ENCODE results near the gene SREBF2.

SREBF2 gene

DNA sequence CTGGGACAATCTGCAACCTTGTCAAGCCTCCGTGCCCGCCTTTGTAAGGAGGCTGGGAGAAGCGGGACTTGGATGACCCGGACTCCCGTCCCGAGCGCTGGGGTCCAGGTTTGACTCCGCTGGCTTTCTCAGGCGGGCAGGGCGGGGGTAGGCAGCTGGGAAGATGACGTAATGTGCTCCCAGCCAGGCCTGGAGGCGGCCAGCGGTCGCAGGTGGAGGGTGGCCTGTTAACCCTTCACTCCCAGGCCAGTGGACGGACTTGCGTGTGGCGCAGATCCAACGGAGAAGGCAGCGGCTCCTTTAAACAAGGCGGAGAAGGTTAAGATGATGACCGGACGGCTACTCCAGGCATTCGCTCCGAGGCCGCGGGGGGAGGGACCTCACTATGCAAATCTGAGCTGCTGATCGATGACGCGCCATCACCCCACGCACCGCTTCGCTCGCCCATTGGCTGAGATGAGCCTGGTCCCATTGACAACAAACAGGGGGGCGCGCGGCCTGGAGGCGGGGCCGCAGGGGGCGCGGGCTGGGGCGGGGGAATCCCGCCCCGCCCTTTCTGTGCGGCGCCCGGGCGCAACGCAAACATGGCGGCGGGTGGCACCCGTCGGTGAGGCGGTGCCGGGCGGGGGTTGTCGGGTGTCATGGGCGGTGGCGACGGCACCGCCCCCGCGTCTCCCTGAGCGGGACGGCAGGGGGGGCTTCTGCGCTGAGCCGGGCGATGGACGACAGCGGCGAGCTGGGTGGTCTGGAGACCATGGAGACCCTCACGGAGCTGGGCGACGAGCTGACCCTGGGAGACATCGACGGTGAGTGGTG, at the start of gene SREBF2:
Gene SREBF2, plus strand, starts transcription at position 553 of the 816 bp plus-strand sequence. Its CDS starts 166 bp downstream, at position 719.
- TF ChIP-seq, protein P1, sequence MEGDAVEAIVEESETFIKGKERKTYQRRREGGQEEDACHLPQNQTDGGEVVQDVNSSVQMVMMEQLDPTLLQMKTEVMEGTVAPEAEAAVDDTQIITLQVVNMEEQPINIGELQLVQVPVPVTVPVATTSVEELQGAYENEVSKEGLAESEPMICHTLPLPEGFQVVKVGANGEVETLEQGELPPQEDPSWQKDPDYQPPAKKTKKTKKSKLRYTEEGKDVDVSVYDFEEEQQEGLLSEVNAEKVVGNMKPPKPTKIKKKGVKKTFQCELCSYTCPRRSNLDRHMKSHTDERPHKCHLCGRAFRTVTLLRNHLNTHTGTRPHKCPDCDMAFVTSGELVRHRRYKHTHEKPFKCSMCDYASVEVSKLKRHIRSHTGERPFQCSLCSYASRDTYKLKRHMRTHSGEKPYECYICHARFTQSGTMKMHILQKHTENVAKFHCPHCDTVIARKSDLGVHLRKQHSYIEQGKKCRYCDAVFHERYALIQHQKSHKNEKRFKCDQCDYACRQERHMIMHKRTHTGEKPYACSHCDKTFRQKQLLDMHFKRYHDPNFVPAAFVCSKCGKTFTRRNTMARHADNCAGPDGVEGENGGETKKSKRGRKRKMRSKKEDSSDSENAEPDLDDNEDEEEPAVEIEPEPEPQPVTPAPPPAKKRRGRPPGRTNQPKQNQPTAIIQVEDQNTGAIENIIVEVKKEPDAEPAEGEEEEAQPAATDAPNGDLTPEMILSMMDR (IDR thresholded peaks at IDR 0.05; ENCODE audit: insufficient read depth, missing control alignments) = no peak
- DNase-seq (ENCODE audit: insufficient read length, low spot score) (peak; percentile 57), FAIRE-seq (no peak)

DNA sequence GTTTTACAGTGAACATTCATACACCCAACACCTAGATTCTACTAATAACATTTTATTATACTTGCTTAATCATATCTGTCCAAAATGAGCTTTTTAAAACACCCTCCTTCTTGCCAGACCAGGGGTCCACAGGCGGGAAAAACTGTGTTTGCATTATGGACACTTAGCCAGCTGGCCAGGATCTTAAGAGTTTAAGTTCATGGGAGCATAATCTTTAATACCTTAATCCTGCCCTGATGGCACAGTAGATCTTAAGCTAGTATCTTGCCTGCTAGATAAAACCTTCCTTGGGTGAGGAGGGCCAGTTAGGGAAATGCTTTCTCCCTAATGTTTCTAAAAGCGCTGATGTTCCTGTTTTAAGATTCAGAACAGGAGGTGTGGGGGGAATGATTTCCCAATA, 45.6 kb upstream of the SREBF2 start:
- TF ChIP-seq, protein P1 (IDR thresholded peaks at IDR 0.05; ENCODE audit: insufficient read depth, missing control alignments) = no peak
- DNase-seq (ENCODE audit: insufficient read length, low spot score) (no peak), FAIRE-seq (no peak)

DNA sequence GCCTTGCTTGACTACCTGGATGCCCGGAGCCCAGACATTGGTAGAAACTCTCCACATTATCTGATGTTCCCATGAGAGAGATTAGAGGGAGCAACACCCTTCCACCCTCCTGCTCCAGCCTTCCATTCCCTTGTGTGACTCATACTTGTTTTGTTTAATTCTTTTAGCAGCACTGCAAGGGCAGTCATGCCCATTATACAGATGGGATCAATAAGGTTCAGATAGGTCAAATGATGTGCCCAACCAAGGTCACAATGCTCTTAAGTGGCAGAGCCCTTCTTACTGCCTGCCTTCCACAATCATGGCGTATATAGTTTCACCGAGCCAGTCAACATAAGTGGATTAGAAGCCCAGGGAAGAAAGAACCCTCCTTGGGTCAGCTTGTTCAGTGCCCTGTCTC, 39.0 kb upstream of the SREBF2 start:
- DNase-seq (ENCODE audit: insufficient read length, low spot score) (no peak), FAIRE-seq (no peak)
- TF ChIP-seq, protein P1 (IDR thresholded peaks at IDR 0.05; ENCODE audit: insufficient read depth, missing control alignments) = no peak

DNA sequence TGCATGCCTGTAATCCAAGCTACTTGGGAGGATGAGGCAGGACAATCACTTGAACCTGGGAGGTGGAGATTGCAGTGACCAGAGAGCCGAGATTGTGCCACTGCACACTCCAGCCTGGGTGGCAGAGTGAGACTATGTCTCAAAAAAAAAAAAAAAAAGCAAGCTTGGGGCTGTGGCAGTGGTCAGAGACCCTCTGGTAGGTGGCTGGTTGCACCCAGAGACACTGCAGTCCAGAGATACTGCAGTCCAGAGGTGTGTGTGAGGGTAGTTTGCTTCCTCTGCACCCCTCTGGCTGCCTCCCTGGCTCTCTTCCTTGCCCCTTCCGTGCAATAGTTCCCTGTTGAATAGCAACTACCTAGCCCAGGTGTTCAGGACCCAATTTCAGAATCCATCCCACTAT, 34.2 kb upstream of the SREBF2 start:
- TF ChIP-seq, protein P1 (IDR thresholded peaks at IDR 0.05; ENCODE audit: insufficient read depth, missing control alignments) = no peak
- no peak for FAIRE-seq
- no peak for DNase-seq (ENCODE audit: insufficient read length, low spot score)

DNA sequence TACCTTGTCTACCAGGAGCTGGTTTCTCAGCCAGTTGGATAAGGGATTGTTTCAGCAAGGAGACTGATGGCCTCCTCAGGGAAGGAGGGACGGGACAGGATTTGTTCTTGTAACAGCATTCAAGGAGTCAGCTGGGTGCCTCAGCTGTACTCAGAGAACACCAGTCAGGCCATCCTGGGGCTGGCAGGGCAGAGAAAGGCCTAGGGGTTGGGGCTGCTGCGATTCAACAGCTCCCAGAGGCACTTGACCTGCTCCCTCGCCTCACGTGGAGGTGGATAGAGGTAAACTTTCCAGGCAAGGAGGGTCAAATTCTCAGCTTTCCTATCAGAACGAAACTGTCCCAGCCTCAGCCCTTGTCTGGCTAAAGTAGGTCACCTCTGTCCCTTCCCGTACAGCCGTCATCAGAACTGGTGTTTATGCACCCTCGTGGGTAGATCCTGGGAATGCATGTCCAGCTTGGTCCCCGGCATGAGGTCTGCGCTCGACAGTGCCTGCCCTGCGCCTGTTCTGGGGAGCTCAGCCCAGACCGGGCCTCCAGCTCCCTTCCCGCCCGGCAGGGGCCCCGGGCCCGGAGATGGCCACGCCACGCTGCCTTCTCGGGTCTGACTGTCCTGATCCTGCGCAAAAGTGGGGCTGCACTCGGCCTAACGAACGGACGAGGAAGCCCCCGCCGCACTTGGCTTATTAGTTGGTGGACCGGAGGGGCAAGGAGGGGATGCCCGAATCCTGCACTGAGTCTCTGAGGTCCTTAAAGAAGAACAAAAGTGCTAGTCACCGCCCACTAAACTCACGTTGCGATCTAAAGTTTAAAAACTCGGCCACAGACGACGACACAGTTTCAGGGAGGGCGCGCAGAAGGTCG, 33.2 kb upstream of the SREBF2 start:
- TF ChIP-seq, protein P1 (IDR thresholded peaks at IDR 0.05; ENCODE audit: insufficient read depth, missing control alignments) = no peak
- FAIRE-seq (no peak), DNase-seq (ENCODE audit: insufficient read length, low spot score) (no peak)

GRCh38 chr22:41800348-41801146, 32.4 kb upstream of the SREBF2 start, which contains the start of gene CCDC134:
Gene CCDC134, plus strand, starts transcription at chr22:41800679. Its CDS starts 8,212 bp downstream, at chr22:41808891.
- TF ChIP-seq, protein P1 (IDR thresholded peaks at IDR 0.05; ENCODE audit: insufficient read depth, missing control alignments) = no peak
- DNase-seq (ENCODE audit: insufficient read length, low spot score) = peak; percentile 67
- FAIRE-seq = no peak

Measured in D721Med (cell line).